Omental fat pad (tissue), 4 donors: Measurements from ENCODE around the gene HRH2. TPM values are rescaled to one million over a fixed set of nuclear protein-coding genes. Genes with fewer than 3 reads are reported as not detected.

Experiments used
- ATAC-seq: fragments of 150-250 bp; one replicate; pipeline ENCODE4 v1.9.1; 2016; ENCODE audit warnings: mild to moderate bottlenecking, moderate library complexity; ENCODE audit not compliant: low FRiP score
- DNase-seq: peaks from one replicate; pipeline ENCODE4 v3.0.0-alpha.2; 2019; ENCODE audit warnings: low spot score
- total RNA-seq, 4 donors: library from RNA; depleted of rRNA; stranded (reverse); fragments of >200 nt; gene quantifications; one replicate each; pipeline ENCODE4 v1.1.0, GENCODE V29; 2016
- TF ChIP-seq, protein P1 (sequence below), 3 donors: fragments of 450-650 bp; IDR thresholded peaks; one replicate each; pipeline ENCODE4 v1.5.1; 2016 to 2017; ENCODE audit warnings: antibody characterized with exemption in 3 of 3, mild to moderate bottlenecking in 3 of 3, moderate library complexity in 2 of 3

The HRH2 gene
- total RNA-seq, 4 donors from 2014 or later, result 2.9 to 22.6 (median 10.4) TPM

DNA sequence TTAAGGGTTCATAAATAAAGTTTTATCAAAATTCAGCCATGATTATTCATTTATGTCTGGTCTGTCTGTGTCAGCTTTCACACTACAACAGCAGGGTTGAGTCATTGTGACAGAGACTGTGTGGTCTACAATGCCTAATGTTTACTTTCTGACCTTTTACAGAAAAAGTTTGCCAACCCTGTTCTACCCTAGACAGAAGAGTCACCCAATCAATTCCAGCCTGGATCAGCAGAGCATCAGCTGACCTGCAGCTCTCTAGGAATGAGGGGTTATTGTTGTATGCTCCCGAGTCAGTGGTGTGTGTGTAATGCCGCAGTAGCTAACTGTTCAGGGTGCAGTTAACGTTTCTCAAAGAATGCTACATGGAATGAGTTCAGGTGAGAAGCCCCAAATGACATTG lies 87.3 kb downstream of the HRH2 start:
- TF ChIP-seq, protein P1, sequence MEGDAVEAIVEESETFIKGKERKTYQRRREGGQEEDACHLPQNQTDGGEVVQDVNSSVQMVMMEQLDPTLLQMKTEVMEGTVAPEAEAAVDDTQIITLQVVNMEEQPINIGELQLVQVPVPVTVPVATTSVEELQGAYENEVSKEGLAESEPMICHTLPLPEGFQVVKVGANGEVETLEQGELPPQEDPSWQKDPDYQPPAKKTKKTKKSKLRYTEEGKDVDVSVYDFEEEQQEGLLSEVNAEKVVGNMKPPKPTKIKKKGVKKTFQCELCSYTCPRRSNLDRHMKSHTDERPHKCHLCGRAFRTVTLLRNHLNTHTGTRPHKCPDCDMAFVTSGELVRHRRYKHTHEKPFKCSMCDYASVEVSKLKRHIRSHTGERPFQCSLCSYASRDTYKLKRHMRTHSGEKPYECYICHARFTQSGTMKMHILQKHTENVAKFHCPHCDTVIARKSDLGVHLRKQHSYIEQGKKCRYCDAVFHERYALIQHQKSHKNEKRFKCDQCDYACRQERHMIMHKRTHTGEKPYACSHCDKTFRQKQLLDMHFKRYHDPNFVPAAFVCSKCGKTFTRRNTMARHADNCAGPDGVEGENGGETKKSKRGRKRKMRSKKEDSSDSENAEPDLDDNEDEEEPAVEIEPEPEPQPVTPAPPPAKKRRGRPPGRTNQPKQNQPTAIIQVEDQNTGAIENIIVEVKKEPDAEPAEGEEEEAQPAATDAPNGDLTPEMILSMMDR (IDR thresholded peaks at IDR 0.05), result no peak
- DNase-seq, result no peak
- no peak for ATAC-seq

DNA sequence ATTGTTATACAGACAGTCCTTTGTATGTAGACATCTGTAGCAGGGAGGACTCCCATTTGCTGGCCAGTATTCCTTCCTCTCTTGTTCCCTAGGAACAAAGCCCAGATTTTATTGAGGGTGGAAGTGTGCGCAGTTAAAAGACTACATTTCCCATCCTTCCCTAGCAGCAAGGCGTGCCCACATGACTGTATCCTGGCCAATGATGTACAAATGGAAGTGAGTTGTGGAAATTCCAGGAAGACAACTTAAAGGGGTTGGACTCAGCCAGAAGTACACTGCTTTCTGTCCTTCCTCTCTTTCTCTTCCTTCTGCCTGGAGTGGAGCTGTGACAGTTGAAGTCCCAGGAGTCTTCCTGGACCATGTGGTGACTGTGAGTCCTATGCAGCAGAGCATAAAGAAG lies 89.0 kb downstream of the HRH2 start:
- DNase-seq (no peak), ATAC-seq (no peak)
- TF ChIP-seq, protein P1 (IDR thresholded peaks at IDR 0.05), result no peak

DNA sequence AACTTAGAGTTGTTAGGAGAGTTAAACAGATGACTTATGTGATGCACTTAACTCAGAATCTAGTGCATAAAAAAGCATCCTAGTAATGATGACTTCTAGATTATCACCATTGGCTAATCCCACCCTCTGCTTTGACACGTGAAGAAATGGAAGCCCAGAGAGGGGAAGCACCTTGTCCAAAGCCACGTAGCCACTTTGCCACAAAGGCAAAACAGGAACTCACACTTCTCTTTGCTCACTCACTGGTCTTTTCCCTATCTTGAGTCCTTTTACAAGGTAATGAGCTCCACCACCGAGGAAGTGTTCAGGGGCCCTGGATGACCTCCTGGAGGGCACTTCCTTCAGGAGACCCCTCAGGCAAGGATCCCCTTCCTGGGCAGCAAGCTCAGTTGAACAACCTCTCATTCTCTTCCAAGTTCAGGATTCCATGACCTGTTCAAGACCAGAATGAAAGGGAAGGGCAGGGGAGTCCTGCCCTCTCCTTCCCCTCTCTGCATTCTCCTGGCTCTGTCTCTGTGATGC lies 89.7 kb downstream of the HRH2 start:
- ATAC-seq (no peak), DNase-seq (no peak)
- TF ChIP-seq, protein P1 (IDR thresholded peaks at IDR 0.05), result no peak

DNA sequence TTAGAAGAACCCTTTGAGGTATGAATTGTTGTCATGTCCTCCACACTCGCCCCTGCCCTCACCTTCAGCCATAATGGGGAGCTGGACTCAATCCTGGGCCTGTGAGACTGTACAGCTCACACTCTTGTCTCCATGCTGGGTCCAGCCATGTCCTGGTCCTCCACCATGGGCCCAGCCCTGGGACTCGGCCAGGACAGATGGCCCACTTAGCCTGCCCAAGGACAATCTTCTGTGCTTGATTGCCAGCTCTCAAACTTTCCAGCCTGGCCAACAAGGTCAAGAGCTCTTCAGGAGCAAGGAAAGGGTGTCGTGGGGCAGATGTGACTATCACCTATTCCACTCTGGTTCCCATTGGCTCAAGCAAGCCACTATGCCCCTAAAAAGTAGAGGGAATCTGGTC lies 90.8 kb downstream of the HRH2 start:
- TF ChIP-seq, protein P1 (IDR thresholded peaks at IDR 0.05), result no peak
- no peak for ATAC-seq
- no peak for DNase-seq

DNA sequence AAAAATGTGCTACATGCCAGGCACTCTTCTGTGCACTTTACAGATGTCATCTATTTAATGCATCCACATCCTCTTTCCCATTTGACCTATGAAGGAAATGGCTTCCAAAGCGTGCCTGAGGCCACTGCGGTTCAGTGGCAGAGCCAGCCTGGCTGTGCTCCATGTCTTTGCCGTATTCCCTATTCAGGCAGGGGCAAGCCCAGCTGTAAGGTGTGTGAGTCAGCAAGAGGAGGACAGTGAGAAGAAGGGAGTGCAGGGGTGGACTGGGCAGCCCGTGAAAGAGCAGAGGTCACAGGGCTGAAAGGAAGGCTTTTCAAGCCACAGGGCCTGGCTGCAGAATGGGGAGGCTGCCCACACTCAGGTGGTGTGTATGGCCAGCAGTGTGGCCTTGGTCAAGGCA lies 91.7 kb downstream of the HRH2 start:
- DNase-seq, result no peak
- ATAC-seq, result no peak
- TF ChIP-seq, protein P1 (IDR thresholded peaks at IDR 0.05), result no peak

DNA sequence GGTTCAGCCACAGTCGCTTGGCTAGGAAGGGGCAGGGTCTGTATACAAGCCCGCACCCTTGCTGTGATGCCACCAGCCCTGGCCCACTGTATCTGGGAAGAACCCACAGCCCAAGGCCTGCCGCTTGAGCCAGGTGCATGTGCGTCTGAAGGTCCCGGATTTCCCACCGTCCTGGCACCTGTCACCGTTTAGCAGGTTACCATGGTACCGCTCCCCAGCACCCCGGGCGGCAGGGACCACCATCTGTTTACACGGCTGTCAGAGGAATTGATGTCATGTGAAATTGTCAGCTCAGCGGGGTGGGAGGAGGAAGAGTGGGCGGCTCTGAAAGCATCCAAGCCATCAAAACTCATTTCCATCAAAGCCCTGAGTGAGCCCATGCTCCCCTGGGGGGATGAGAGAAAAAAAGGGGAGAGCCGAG lies 92.7 kb downstream of the HRH2 start:
- ATAC-seq, result no peak
- TF ChIP-seq, protein P1 (IDR thresholded peaks at IDR 0.05), result no peak
- no peak for DNase-seq

DNA sequence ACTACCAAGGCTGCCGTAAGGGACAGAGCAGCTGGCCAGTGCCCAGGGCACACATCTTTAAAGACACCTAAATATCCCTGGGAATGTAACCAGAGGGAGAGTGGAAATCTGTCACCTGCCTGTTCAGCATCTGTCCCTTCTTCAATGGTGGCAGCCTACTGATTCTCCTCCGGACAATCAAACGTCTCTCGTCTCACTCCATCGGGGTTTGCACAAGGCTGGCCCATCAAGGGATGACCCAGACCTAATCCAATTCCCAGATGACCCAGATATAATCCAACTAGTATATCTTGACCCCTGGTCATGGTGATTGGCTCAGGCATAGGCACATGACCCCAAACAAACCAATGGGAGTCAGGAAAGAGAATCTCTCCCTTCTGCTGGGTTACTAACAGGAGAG lies 93.5 kb downstream of the HRH2 start:
- ATAC-seq (no peak), DNase-seq (no peak)
- TF ChIP-seq, protein P1 (IDR thresholded peaks at IDR 0.05), result no peak
